Transverse colon (tissue), 4 donors: ENCODE results near the gene ADAM12. TPM values are rescaled to one million over a fixed set of nuclear protein-coding genes. Genes with fewer than 3 reads are reported as not detected.
"Not testable (repeated sequence)": the region's sequence is repeated elsewhere in the genome, so short reads cannot be mapped to it uniquely, and the experiment has no call there.

Experiments
- DNase-seq: peaks from one replicate; pipeline ENCODE4 v3.0.0-alpha.2; 2019
- H3K27ac ChIP-seq, 4 donors: fragments of 200-600 bp; sonication (generic); 2 replicates each; pipeline ENCODE4 v1.5.1; 2016 to 2018; ENCODE audit warnings: inconsistent platforms in 4 of 4
- H3K27me3 ChIP-seq: fragments of 200-600 bp; sonication (generic); 2 replicates; pipeline ENCODE4 v1.5.1; 2017; ENCODE audit warnings: inconsistent platforms
- H3K36me3 ChIP-seq, 4 donors: fragments of 200-600 bp; sonication (generic); 2 replicates each; pipeline ENCODE4 v1.5.1; 2017 to 2019; ENCODE audit warnings: inconsistent platforms in 4 of 4
- H3K4me1 ChIP-seq, 4 donors: fragments of 200-600 bp; sonication (generic); 2 replicates each; pipeline ENCODE4 v1.5.1; 2017 to 2020; ENCODE audit warnings: inconsistent platforms in 4 of 4
- H3K4me3 ChIP-seq, 4 donors: fragments of 200-600 bp; sonication (generic); 1 replicate in 1 of 4; 2 replicates in 3 of 4; pipeline versions ENCODE4 v1.5.1 to v1.6.1; 2017 to 2019; ENCODE audit warnings: inconsistent platforms in 4 of 4
- H3K9me3 ChIP-seq, 2 donors: fragments of 200-600 bp; sonication (generic); 2 replicates each; pipeline ENCODE4 v1.5.1; 2017 to 2019; ENCODE audit warnings: inconsistent platforms in 2 of 2
- EP300 ChIP-seq: sonication (generic); formaldehyde crosslinking; IDR thresholded peaks from one replicate; pipeline ENCODE4 v1.6.1; 2017; ENCODE audit warnings: antibody characterized with exemption, low read depth
- POLR2A ChIP-seq: fragments of 450-650 bp; IDR thresholded peaks from one replicate; pipeline ENCODE4 v1.6.1; 2016; ENCODE audit warnings: antibody characterized with exemption, mild to moderate bottlenecking, moderate library complexity
- POLR2AphosphoS5 ChIP-seq, 3 donors: sonication (generic); formaldehyde crosslinking; IDR thresholded peaks; one replicate each; pipeline ENCODE4 v1.6.1; 2016; ENCODE audit warnings: antibody characterized with exemption in 3 of 3
- WGBS, 2 donors: methylation state at CpG; one replicate each; pipeline ENCODE4 v1.1.5; 2018; ENCODE audit warnings: low coverage in 1 of 2; 5-methylcytosine and 5-hydroxymethylcytosine counted together
- in situ Hi-C, 4 donors: fragments of 200-750 bp; cut with MboI; loops; one replicate each; pipeline versions ENCODE4 v1.15.0 to v1.15.1; 2017; ENCODE audit warnings: low sequenced_read_pairs in 3 of 4, low pct_ligation_motif_present in 1 of 4, low pct_unique_long_range_greater_than_20kb in 1 of 4
- intact Hi-C: fragments of 100-400 bp; cut with DNase I; formaldehyde crosslinking; loops from one replicate; pipeline ENCODE4 v1.15.1; 2023; ENCODE audit warnings: low total_unique reads
- total RNA-seq, 4 donors: library from RNA; depleted of rRNA; stranded (reverse); fragments of >200 nt; gene quantifications; one replicate each; pipeline ENCODE4 v1.1.0, GENCODE V29; 2016
- TF ChIP-seq, protein P1 (sequence below), 5 experiments: fragments of 200-600 bp in 3 of 5; fragments of 450-650 bp in 2 of 5; sonication (generic) in 3 of 5; IDR thresholded peaks; 1 replicate in 2 of 5; 2 replicates in 3 of 5; pipeline ENCODE4 v1.5.1; 2016 to 2017; ENCODE audit warnings: antibody characterized with exemption in 5 of 5, inconsistent platforms in 3 of 5, mild to moderate bottlenecking in 2 of 5, moderate library complexity in 1 of 5

The ADAM12 gene
- total RNA-seq, 4 donors from 2014 or later = 0.14 to 2.2 (median 1.1) TPM; not detected in 1

DNA sequence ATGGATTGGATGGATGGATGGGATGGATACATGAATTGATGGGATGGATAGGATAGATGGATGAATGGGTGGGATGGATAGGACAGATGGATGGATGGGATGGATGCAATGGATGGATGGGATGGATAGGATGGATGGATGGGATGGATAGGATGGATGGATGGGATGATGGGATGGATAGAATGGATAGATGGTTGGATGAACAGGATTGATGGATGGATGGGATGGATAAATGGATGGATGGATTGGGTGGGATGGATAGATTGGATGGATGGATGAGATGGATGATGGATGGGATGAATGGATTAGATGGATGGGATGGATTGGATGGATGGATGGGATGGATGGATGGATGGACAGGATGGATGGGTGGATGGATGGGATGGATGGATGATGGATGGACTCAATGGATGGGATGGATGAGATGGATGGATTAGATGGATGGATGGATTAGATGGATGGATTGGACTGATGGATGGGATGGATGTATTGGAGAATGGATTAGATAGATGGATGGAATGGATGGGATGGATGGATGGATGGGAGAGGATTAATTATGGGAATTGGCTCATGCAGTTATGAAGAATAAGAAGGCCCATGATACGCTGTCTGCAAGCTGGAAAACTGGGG is 136.4 kb downstream of the ADAM12 start:
- TF ChIP-seq, protein P1, sequence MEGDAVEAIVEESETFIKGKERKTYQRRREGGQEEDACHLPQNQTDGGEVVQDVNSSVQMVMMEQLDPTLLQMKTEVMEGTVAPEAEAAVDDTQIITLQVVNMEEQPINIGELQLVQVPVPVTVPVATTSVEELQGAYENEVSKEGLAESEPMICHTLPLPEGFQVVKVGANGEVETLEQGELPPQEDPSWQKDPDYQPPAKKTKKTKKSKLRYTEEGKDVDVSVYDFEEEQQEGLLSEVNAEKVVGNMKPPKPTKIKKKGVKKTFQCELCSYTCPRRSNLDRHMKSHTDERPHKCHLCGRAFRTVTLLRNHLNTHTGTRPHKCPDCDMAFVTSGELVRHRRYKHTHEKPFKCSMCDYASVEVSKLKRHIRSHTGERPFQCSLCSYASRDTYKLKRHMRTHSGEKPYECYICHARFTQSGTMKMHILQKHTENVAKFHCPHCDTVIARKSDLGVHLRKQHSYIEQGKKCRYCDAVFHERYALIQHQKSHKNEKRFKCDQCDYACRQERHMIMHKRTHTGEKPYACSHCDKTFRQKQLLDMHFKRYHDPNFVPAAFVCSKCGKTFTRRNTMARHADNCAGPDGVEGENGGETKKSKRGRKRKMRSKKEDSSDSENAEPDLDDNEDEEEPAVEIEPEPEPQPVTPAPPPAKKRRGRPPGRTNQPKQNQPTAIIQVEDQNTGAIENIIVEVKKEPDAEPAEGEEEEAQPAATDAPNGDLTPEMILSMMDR (IDR thresholded peaks at IDR 0.05) = no peak
- no peak for TF ChIP-seq POLR2A
- no peak for TF ChIP-seq EP300
- no peak for TF ChIP-seq POLR2AphosphoS5 (IDR thresholded peaks at IDR 0.05)
- Histone ChIP-seq H3K4me3 (no peak overlapping the region), H3K9me3 (no peaks in the 10 kb centered on the region), H3K27ac (no peak overlapping the region), H3K4me1 (peaks cover 0 to 5% (median 0%) of the 10 kb centered on the region in 4 donors), H3K36me3 (no peaks in the 10 kb centered on the region), H3K27me3 (no peaks in the 10 kb centered on the region)
- in situ Hi-C loops (no loop called here), intact Hi-C loops (no loop called here)
- no peak for DNase-seq
- 69 to 81% methylated on average over 1 of the region's 1 CpG for WGBS, 2 donors

DNA sequence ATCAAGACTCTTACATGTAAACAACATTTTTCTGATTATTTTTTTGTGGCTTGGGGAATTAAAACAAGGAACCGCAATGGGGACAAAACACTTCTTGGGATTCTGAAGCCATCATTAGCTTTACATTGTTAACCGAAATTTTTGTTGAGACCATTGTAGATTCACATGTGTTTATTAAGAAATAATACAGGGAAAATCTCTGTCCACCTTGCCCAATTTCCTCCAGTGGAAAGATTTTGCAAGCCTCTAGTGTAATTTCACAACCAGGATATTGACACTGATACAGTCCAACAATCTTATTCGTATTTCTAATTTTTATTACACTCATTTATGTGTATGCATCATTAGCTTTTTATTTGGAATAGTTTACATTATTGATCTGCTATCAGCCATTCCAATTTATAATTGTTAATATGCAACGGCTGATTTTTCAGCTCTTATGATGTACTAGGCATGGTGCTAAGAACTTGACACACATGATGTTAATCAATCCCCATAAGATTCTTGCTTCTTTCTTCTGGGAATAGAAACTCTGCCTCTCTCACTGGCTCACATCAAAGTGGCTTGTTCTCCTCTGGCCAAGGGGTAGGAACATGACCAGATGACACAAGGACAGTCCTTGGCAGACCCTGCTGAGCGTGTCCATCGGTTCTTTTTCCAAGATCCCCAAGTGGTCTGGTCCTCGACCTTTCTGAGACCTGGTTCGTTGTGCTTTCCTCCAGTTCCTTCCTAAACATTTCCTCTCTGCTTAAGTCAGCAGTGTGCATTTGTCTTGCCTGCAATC is 137.6 kb downstream of the ADAM12 start:
- H3K36me3 ChIP-seq = no peaks in the 10 kb centered on the region
- DNase-seq = no peak
- H3K4me3 ChIP-seq = no peak overlapping the region
- H3K9me3 ChIP-seq = no peaks in the 10 kb centered on the region
- peaks cover 0 to 5% (median 0%) of the 10 kb centered on the region in 4 donors for H3K4me1 ChIP-seq
- WGBS, 2 donors = 76 to 83% methylated on average over 5 to 8 of the region's 8 CpGs
- no peaks in the 10 kb centered on the region for H3K27me3 ChIP-seq
- no peak overlapping the region for H3K27ac ChIP-seq
- in situ Hi-C loops = no loop called here
- TF ChIP-seq, protein P1 (IDR thresholded peaks at IDR 0.05) = no peak
- TF ChIP-seq POLR2A (no peak), POLR2AphosphoS5 (IDR thresholded peaks at IDR 0.05) (no peak), EP300 (no peak)
- intact Hi-C loops = no loop called here

DNA sequence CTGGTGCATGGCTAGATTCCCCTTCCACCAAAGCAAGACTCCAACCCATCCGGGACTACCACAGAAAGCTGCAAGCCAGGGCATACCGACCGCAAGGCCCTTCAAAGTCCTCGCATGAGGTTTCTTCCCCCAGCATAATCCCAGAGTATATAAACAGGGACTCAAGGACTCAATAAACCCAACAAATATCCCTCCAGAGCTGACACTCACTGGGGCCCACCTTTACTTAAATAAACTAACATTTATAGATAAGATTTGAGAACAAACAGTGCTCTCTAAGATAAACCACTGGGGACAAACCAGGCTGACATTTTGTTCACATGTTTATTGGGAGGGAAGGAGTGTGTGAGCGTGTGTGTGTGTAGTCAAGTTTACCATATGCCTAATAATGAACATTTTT is 138.2 kb downstream of the ADAM12 start:
- DNase-seq = no peak
- WGBS, 2 donors = 57 to 66% methylated on average over 1 to 5 of the region's 5 CpGs
- Histone ChIP-seq H3K36me3 (no peaks in the 10 kb centered on the region), H3K4me3 (no peak overlapping the region), H3K27me3 (no peaks in the 10 kb centered on the region), H3K4me1 (peaks cover 0 to 5% (median 0%) of the 10 kb centered on the region in 4 donors), H3K9me3 (no peaks in the 10 kb centered on the region), H3K27ac (no peak overlapping the region)
- in situ Hi-C loops = no loop called here
- intact Hi-C loops = no loop called here
- TF ChIP-seq POLR2A (no peak), EP300 (no peak), POLR2AphosphoS5 (IDR thresholded peaks at IDR 0.05) (no peak)
- TF ChIP-seq, protein P1 (IDR thresholded peaks at IDR 0.05) = no peak

DNA sequence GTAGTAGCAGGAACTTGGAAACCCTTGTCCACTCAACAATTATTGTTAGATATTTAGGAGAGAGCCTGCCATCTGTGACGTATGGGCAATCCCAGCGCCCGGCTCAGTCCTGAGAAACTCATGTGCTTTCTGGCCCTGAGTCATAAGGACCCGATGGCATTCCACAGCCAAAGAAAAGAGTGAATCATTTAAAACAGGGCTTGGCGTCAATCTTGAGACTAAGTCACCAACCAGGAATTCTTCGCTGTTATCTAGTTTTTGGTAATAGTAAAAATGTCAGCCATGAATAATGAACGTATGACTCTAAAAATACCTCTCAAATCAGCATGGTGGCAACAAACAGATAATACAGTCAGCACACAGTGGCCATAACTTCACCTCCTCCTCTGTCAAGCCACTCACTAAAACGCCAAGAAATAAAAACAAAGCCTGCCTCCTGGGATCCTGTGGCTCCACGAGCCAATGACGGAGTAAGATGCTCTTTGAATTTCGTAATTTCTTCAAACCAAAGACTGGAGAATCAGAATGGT is 140.8 kb downstream of the ADAM12 start:
- intact Hi-C loops = no loop called here
- peak; percentile 13 for DNase-seq

DNA sequence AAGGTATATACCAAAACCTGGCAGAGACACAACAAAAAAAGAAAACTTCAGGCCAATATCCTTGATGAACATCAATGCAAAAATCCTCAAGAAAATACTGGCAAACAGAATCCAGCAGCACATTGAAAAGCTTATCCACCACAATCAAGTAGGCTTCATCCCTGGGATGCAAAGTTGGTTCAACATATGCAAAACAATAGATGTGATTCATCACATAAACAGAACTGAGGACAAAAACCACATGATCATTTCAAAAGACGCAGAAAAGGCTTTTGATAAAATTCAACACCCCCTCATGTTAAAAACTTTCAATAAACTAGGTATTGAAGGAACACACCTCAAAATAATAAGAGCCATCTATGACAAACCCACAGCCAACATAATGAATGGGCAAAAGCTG is 141.9 kb downstream of the ADAM12 start:
- DNase-seq, H3K27ac ChIP-seq, intact Hi-C loops, H3K4me3 ChIP-seq, H3K36me3 ChIP-seq, H3K4me1 ChIP-seq, H3K27me3 ChIP-seq, H3K9me3 ChIP-seq, in situ Hi-C loops: not testable (repeated sequence)
- 73% methylated on average over 1 of the region's 1 CpG; no CpG with 5 or more reads in 1 of the 2 donors for WGBS, 2 donors

More for the DNA sequence above, 140.8 kb downstream of the ADAM12 start:
- Histone ChIP-seq H3K9me3 (no peaks in the 10 kb centered on the region), H3K4me3 (no peak overlapping the region), H3K36me3 (no peaks in the 10 kb centered on the region), H3K27me3 (no peaks in the 10 kb centered on the region), H3K4me1 (no peaks in the 10 kb centered on the region), H3K27ac (no peak overlapping the region)
- TF ChIP-seq POLR2AphosphoS5 (IDR thresholded peaks at IDR 0.05) (no peak), POLR2A (no peak), EP300 (no peak)
- TF ChIP-seq, protein P1 (IDR thresholded peaks at IDR 0.05) = no peak
- in situ Hi-C loops = no loop called here
- 75 to 84% methylated on average over 5 to 11 of the region's 11 CpGs for WGBS, 2 donors
